Memory B cell (primary cell): ENCODE results near the gene PGM5.
"Not testable (repeated sequence)": the region's sequence is repeated elsewhere in the genome, so short reads cannot be mapped to it uniquely, and the experiment has no call there.

Experiments
- ATAC-seq: fragments of 150-1000 bp; cut with Tn5 transposase; 2 replicates; pipeline ENCODE4 v1.10.0; 2021; ENCODE audit warnings: low read depth, mild to moderate bottlenecking, moderate library complexity
- DNase-seq, 2 donors: peaks; one replicate each; pipeline ENCODE4 v3.0.0; 2022; ENCODE audit warnings: low spot score in 2 of 2
- H3K27ac Mint-ChIP-seq: one replicate; pipeline ENCODE4 v1.8.0; 2022; ENCODE audit warnings: mild to moderate bottlenecking, moderate library complexity, mixed read lengths
- H3K27me3 Mint-ChIP-seq: one replicate; pipeline ENCODE4 v1.8.0; 2022; ENCODE audit warnings: mixed read lengths
- H3K36me3 Mint-ChIP-seq: one replicate; pipeline ENCODE4 v1.8.0; 2022; ENCODE audit warnings: mild to moderate bottlenecking, mixed read lengths
- H3K4me1 Mint-ChIP-seq: one replicate; pipeline ENCODE4 v1.8.0; 2022; ENCODE audit warnings: mixed read lengths
- H3K4me3 Mint-ChIP-seq: one replicate; pipeline ENCODE4 v1.8.0; 2022; ENCODE audit warnings: mild to moderate bottlenecking, moderate library complexity, mixed read lengths
- H3K9me3 Mint-ChIP-seq: one replicate; pipeline ENCODE4 v1.8.0; 2022; ENCODE audit warnings: mixed read lengths

Gene PGM5

GRCh38 chr9:68343242-68343641 lies 13.2 kb upstream of the PGM5 start:
- not testable (repeated sequence) for H3K4me1 Mint-ChIP-seq, DNase-seq, H3K9me3 Mint-ChIP-seq, H3K36me3 Mint-ChIP-seq, H3K27ac Mint-ChIP-seq, H3K4me3 Mint-ChIP-seq, H3K27me3 Mint-ChIP-seq, ATAC-seq

GRCh38 chr9:68343992-68344391 lies 12.4 kb upstream of the PGM5 start:
- not testable (repeated sequence) for H3K9me3 Mint-ChIP-seq, ATAC-seq, H3K27me3 Mint-ChIP-seq, H3K27ac Mint-ChIP-seq, H3K36me3 Mint-ChIP-seq, H3K4me3 Mint-ChIP-seq, DNase-seq, H3K4me1 Mint-ChIP-seq

DNA sequence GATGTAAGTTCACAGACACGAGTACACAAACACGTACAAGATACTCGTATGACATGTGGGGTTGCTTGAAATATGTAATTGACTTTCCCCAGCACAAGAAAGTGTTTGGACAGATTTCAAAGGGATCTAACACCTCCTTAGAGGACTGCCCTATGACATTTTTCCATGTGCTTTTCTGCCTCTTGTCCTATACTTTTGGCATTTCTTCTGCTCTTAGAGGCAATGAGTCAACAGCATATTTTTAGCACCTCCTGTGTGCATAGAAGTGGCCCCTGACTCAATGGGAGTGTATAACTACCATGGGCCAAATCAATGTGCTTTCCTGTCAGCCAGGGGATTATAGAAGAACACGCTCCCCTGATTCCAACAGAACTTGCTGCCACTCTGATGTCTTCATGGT lies 4.7 kb upstream of the PGM5 start:
- not testable (repeated sequence) for H3K4me3 Mint-ChIP-seq, H3K4me1 Mint-ChIP-seq, ATAC-seq, H3K27me3 Mint-ChIP-seq, H3K27ac Mint-ChIP-seq, H3K36me3 Mint-ChIP-seq, H3K9me3 Mint-ChIP-seq, DNase-seq

DNA sequence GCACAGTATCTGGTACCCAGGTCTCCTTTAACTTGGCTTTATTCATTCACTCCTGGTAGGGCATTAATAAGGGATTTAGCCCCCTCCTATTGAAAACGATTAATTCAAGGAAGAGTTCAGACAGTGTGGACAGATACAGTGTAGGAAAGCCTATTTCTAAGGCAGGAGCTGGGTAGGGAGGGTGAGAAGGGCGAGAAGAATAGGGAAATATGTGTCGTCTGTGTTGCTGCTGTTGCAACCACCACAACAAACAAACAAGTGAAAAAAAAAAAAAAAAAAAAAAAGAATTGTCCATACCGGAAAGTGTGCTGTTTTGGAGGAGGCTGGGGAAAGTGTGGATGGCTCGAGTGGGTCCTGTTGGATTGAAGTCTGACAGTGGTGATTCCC lies 425 bp upstream of the PGM5 start:
- H3K4me1 Mint-ChIP-seq, H3K36me3 Mint-ChIP-seq, H3K9me3 Mint-ChIP-seq, H3K27ac Mint-ChIP-seq, DNase-seq, H3K27me3 Mint-ChIP-seq: not testable (repeated sequence)
- peak; percentile 13 for ATAC-seq
- H3K4me3 Mint-ChIP-seq, result peak overlapping the region; percentile 77

DNA sequence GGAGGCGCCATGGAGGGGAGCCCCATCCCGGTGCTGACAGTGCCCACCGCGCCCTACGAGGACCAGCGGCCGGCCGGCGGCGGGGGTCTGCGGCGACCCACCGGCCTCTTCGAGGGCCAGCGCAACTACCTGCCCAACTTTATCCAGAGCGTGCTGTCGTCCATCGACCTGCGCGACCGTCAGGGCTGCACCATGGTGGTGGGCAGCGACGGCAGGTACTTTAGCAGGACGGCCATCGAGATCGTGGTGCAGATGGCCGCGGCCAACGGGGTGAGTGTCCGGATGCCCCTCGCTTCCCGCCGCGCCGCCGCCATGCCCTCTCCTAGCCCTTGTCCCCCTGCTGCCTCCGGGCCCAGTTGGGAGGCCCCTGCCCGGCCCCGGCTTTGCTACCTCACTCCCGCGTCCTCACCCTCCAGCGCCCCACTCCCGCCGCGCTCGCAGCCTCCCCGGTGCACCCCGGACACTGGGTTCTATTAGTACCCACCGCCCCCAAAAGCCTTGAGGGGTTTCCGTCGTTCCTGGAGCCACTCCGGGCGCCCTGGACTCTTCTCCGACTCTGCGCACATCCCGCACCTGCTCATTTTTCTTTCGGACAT lies 806 bp downstream of the PGM5 start:
- peak overlapping the region; percentile 83 for H3K4me3 Mint-ChIP-seq
- not testable (repeated sequence) for H3K27ac Mint-ChIP-seq, ATAC-seq

GRCh38 chr9:68366933-68367547 lies 10.6 kb downstream of the PGM5 start:
- H3K27me3 Mint-ChIP-seq, DNase-seq, H3K4me1 Mint-ChIP-seq, H3K9me3 Mint-ChIP-seq, H3K4me3 Mint-ChIP-seq, H3K27ac Mint-ChIP-seq, H3K36me3 Mint-ChIP-seq: not testable (repeated sequence)
- ATAC-seq, result peak; percentile 56

More for the DNA sequence above, 806 bp downstream of the PGM5 start:
- H3K9me3 Mint-ChIP-seq, DNase-seq, H3K27me3 Mint-ChIP-seq, H3K36me3 Mint-ChIP-seq, H3K4me1 Mint-ChIP-seq: not testable (repeated sequence)

DNA sequence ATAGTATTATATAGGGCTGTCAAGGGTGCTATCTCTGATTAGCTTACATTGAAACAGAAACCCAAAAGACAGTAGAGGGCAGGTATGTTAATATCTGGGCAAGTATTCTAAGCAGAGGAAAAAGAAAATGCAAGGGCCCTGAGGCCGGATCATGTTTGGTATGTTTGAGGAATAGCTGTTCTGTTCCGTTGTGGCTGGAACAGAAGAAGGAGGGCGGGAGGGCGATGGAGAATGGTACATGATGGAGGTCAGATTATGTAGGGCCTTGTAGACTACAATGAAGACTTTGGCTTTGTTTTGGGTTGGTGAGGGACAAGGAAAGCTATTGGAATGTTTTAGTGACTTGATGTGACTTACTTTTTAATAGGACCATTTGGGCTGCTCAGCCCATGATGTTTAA lies 19.4 kb downstream of the PGM5 start:
- not testable (repeated sequence) for H3K27me3 Mint-ChIP-seq, DNase-seq, ATAC-seq, H3K36me3 Mint-ChIP-seq, H3K4me3 Mint-ChIP-seq, H3K4me1 Mint-ChIP-seq, H3K27ac Mint-ChIP-seq, H3K9me3 Mint-ChIP-seq

GRCh38 chr9:68377723-68378122 lies 21.3 kb downstream of the PGM5 start:
- ATAC-seq, DNase-seq, H3K36me3 Mint-ChIP-seq, H3K4me3 Mint-ChIP-seq, H3K4me1 Mint-ChIP-seq, H3K9me3 Mint-ChIP-seq, H3K27me3 Mint-ChIP-seq, H3K27ac Mint-ChIP-seq: not testable (repeated sequence)

- not testable (repeated sequence) for H3K36me3 Mint-ChIP-seq, H3K4me1 Mint-ChIP-seq, H3K27me3 Mint-ChIP-seq, H3K27ac Mint-ChIP-seq, H3K4me3 Mint-ChIP-seq, H3K9me3 Mint-ChIP-seq, ATAC-seq, DNase-seq
Measured at GRCh38 chr9:68383894-68384293, 27.5 kb downstream of the PGM5 start.

DNA sequence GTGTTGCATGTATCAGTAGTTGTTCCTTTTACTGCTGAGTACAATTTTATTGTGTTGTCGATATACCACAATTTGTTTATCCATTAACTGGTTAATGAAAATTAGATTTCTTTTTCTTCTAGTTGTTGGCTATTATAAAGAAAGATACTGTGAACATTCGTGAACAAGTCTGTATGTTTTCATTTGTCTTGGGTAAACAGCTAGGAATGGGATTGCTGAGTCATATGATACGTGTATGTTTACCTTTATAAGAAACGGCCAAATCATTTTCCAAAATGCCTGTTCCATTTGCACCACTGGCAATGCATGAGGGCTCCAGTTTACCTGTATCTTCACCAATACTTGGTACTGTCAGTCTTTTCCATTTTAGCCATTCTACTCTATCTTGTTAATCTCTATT lies 33.1 kb downstream of the PGM5 start:
- H3K27me3 Mint-ChIP-seq, H3K4me3 Mint-ChIP-seq, DNase-seq, H3K27ac Mint-ChIP-seq, H3K9me3 Mint-ChIP-seq, ATAC-seq, H3K36me3 Mint-ChIP-seq, H3K4me1 Mint-ChIP-seq: not testable (repeated sequence)

DNA sequence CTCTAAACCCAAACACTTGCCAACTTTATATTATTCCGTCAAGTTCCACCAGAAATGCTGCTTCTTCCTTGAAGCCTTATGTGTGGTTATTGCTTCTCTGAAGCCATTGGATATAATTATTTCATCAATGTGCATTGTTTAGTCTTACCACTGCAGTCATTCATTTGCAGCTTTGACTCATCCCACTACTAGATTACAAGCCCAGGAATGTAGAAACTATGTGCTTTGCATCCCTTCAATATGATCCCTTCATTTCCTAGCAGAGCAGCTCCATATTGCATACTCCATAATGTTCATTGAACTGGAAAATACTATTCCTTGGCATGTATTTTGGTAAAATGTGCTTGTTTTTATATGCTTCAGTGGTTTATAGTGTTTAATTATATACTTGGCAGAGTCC lies 34.3 kb downstream of the PGM5 start:
- not testable (repeated sequence) for H3K27ac Mint-ChIP-seq, H3K36me3 Mint-ChIP-seq, H3K27me3 Mint-ChIP-seq, H3K9me3 Mint-ChIP-seq, ATAC-seq, H3K4me3 Mint-ChIP-seq, H3K4me1 Mint-ChIP-seq, DNase-seq

DNA sequence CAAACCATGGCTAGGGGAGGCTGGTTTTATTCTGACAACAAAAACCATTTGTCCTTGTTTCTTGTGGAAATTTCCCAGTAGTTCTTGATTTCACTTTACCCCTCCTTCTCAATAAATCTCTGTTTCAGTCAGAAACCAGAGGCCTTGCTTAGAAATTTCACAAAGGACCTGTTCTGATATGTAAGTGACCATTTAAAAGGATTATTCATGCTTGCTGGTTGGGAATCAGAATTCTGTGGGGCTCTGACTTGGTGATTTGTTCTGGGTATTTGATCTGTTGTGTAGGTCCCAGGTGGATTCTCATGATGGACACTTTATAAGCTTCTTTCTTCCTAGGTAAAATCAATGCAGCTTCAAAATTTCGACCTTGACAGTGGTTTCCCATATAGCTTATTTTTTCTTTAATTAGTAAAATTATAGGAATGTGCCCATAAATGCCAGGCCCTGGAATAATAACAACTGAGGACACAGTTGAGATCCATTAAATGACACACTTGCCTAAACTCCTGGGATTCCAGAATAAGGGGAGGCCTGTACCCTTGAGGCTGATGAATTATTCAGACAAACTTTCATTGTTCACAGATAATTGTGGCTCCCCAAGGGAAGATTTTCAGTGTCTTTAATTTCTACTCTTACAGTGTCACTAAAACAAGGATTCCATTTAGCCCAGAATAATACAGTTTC lies 40.1 kb downstream of the PGM5 start:
- ATAC-seq, H3K9me3 Mint-ChIP-seq, H3K4me1 Mint-ChIP-seq, DNase-seq, H3K27ac Mint-ChIP-seq, H3K27me3 Mint-ChIP-seq, H3K4me3 Mint-ChIP-seq, H3K36me3 Mint-ChIP-seq: not testable (repeated sequence)

GRCh38 chr9:68397095-68397423 lies 40.6 kb downstream of the PGM5 start:
- DNase-seq, H3K4me3 Mint-ChIP-seq: not testable (repeated sequence)

GRCh38 chr9:68397796-68398195 lies 41.4 kb downstream of the PGM5 start:
- not testable (repeated sequence) for ATAC-seq, DNase-seq, H3K27me3 Mint-ChIP-seq, H3K4me3 Mint-ChIP-seq, H3K36me3 Mint-ChIP-seq, H3K27ac Mint-ChIP-seq, H3K4me1 Mint-ChIP-seq, H3K9me3 Mint-ChIP-seq

More at GRCh38 chr9:68397095-68397423, 40.6 kb downstream of the PGM5 start:
- not testable (repeated sequence) for H3K9me3 Mint-ChIP-seq, H3K36me3 Mint-ChIP-seq, H3K27me3 Mint-ChIP-seq, H3K27ac Mint-ChIP-seq, ATAC-seq, H3K4me1 Mint-ChIP-seq

DNA sequence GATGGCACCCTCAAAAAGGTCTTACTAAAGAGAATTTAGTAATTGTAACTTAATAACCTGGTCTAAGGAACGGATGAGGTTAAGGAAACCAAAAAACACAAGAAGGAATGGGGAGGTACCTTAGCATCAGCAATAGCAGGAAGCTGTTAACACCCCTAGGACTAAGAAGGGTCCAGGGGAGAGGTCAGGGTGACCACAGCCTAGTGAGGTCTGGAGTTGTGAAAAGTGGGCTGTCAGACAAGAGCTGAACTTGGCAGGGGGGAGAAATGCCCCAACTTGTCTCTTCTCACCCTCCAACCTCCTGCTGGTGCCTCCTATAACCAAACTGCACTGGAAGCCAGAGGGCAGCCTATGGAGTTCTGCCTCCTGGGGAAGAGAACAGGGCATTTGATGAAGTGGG lies 41.9 kb downstream of the PGM5 start:
- not testable (repeated sequence) for DNase-seq, H3K36me3 Mint-ChIP-seq, H3K27ac Mint-ChIP-seq, H3K4me1 Mint-ChIP-seq, H3K4me3 Mint-ChIP-seq, ATAC-seq, H3K27me3 Mint-ChIP-seq, H3K9me3 Mint-ChIP-seq
